DND-41 (cell line): ENCODE data around the gene ISG15.

Source experiments
- ATAC-seq: fragments of 200-7000 bp; cut with Tn5 transposase; 3 replicates; pipeline ENCODE4 v1.9.1; 2021; ENCODE audit warnings: low read depth; ENCODE audit not compliant: insufficient read depth
- DNase-seq: peaks from one replicate; pipeline ENCODE4 v3.0.0-alpha.2; 2020
- H2AFZ ChIP-seq: 2 replicates; pipeline ENCODE4 v1.6.0; 2012; ENCODE audit warnings: low read depth, low read length
- H3K27ac ChIP-seq: 2 replicates; pipeline ENCODE4 v1.5.1; 2012; ENCODE audit warnings: low read length, inconsistent platforms
- H3K27me3 ChIP-seq: fragments of 200-600 bp; sonication (generic); 2 replicates; pipeline ENCODE4 v1.6.0; 2012; ENCODE audit warnings: low read length, mild to moderate bottlenecking, inconsistent platforms; ENCODE audit not compliant: insufficient read depth, poor library complexity
- H3K36me3 ChIP-seq: 2 replicates; pipeline ENCODE4 v1.5.1; 2012; ENCODE audit warnings: low read length, inconsistent platforms; ENCODE audit not compliant: insufficient read depth
- H3K4me1 ChIP-seq: 2 replicates; pipeline ENCODE4 v1.5.1; 2012; ENCODE audit warnings: mild to moderate bottlenecking, low read length; ENCODE audit not compliant: insufficient read depth
- H3K4me2 ChIP-seq: 2 replicates; pipeline ENCODE4 v1.6.0; 2012; ENCODE audit warnings: mild to moderate bottlenecking, moderate library complexity, low read length, inconsistent platforms; ENCODE audit not compliant: insufficient read depth
- H3K4me3 ChIP-seq, 2 experiments: fragments of 200-600 bp in 1 of 2; shearing (Covaris generic) in 1 of 2; 2 replicates each; pipeline ENCODE4 v1.5.1; 2012 to 2016; ENCODE audit warnings: inconsistent platforms in 2 of 2, low read length in 2 of 2, mild to moderate bottlenecking in 2 of 2, low read depth in 1 of 2, moderate library complexity in 1 of 2
- H3K79me2 ChIP-seq: 2 replicates; pipeline ENCODE4 v1.6.0; 2012; ENCODE audit warnings: low read length, inconsistent platforms; ENCODE audit not compliant: insufficient read depth
- H3K9ac ChIP-seq: 2 replicates; pipeline ENCODE4 v1.6.0; 2012; ENCODE audit warnings: low read depth, mild to moderate bottlenecking, inconsistent platforms, low read length, moderate library complexity
- H3K9me3 ChIP-seq: 2 replicates; pipeline ENCODE4 v1.5.1; 2012; ENCODE audit warnings: low read length, moderate library complexity, mild to moderate bottlenecking, inconsistent platforms; ENCODE audit not compliant: insufficient read depth, severe bottlenecking
- H4K20me1 ChIP-seq: 2 replicates; pipeline ENCODE4 v1.6.0; 2012; ENCODE audit warnings: low read length; ENCODE audit not compliant: insufficient read depth
- CTCF ChIP-seq: IDR thresholded peaks from 2 replicates; pipeline ENCODE4 v1.5.1; 2012; ENCODE audit warnings: borderline replicate concordance, low read length, moderate library complexity, mild to moderate bottlenecking; ENCODE audit not compliant: poor library complexity, severe bottlenecking; ENCODE audit errors: extremely low read depth
- EZH2 ChIP-seq: IDR thresholded peaks from 3 replicates; pipeline ENCODE4 v1.6.1; 2012; ENCODE audit warnings: borderline replicate concordance, low read depth, mild to moderate bottlenecking, moderate library complexity, low read length, inconsistent platforms; ENCODE audit not compliant: severe bottlenecking

The ISG15 gene

GRCh38 chr1:967466-968343, 45.6 kb upstream of the ISG15 start:
- no peak for DNase-seq
- no peak overlapping the region; a peak in 1 of 4 replicates for H3K4me3 ChIP-seq
- no peak overlapping the region for H3K9ac ChIP-seq
- H4K20me1 ChIP-seq = peaks cover 21% of the 10 kb centered on the region
- no peak for TF ChIP-seq EZH2
- no peak for TF ChIP-seq CTCF
- peaks cover 22% of the 10 kb centered on the region for H3K36me3 ChIP-seq
- H3K27ac ChIP-seq = no peak overlapping the region
- no peak for ATAC-seq
- no peaks in the 10 kb centered on the region for H3K9me3 ChIP-seq
- no peak overlapping the region for H2AFZ ChIP-seq
- H3K79me2 ChIP-seq = no peaks in the 10 kb centered on the region
- H3K4me1 ChIP-seq = peaks cover 14% of the 10 kb centered on the region
- peaks cover 5% of the 10 kb centered on the region for H3K27me3 ChIP-seq
- H3K4me2 ChIP-seq = peak overlapping the region; percentile 97; the same call in 1 of the 2 replicates

GRCh38 chr1:969260-969855, 43.9 kb upstream of the ISG15 start:
- Histone ChIP-seq H3K9me3 (no peaks in the 10 kb centered on the region), H3K9ac (no peak overlapping the region), H3K4me3 (no peak overlapping the region), H3K36me3 (0 out of 2 replicates have a peak, but pooled peaks cover 7% of the 10 kb centered on the region), H3K27ac (no peak overlapping the region), H3K27me3 (peaks cover 5% of the 10 kb centered on the region), H4K20me1 (peaks cover 21% of the 10 kb centered on the region), H2AFZ (no peak overlapping the region), H3K4me1 (peaks cover 14% of the 10 kb centered on the region), H3K4me2 (no peak overlapping the region), H3K79me2 (no peaks in the 10 kb centered on the region)
- DNase-seq (no peak), ATAC-seq (no peak)
- TF ChIP-seq EZH2 = no peak
- no peak for TF ChIP-seq CTCF

GRCh38 chr1:970242-970972, 42.9 kb upstream of the ISG15 start:
- no peak for ATAC-seq
- Histone ChIP-seq H3K27me3 (peaks cover 9% of the 10 kb centered on the region), H3K79me2 (no peaks in the 10 kb centered on the region), H2AFZ (no peak overlapping the region), H3K9ac (no peak overlapping the region), H3K4me1 (peaks cover 17% of the 10 kb centered on the region), H3K9me3 (no peaks in the 10 kb centered on the region), H3K27ac (no peak overlapping the region), H4K20me1 (peaks cover 21% of the 10 kb centered on the region), H3K36me3 (0 out of 2 replicates have a peak, but pooled peaks cover 2% of the 10 kb centered on the region), H3K4me3 (no peak overlapping the region), H3K4me2 (no peak overlapping the region)
- DNase-seq = no peak
- TF ChIP-seq EZH2 = no peak
- TF ChIP-seq CTCF = no peak
